GM18951 (cell line): Measurements from ENCODE around the gene PNLDC1.
"Not testable (repeated sequence)": the region's sequence is repeated elsewhere in the genome, so short reads cannot be mapped to it uniquely, and the experiment has no call there.

ENCODE experiments used
- POLR2A ChIP-seq: IDR thresholded peaks from 4 replicates; pipeline ENCODE4 v1.6.1; 2011; ENCODE audit warnings: mild to moderate bottlenecking; ENCODE audit not compliant: insufficient read length, insufficient read depth; ENCODE audit errors: extremely low read depth
- in situ Hi-C: fragments of 300-500 bp; cut with MboI; formaldehyde crosslinking; loops from one replicate; pipeline ENCODE4 v1.12.0; 2022; ENCODE audit warnings: low sequenced_read_pairs, mixed read lengths, inconsistent platforms; ENCODE audit not compliant: unreplicated experiment

PNLDC1 gene

DNA sequence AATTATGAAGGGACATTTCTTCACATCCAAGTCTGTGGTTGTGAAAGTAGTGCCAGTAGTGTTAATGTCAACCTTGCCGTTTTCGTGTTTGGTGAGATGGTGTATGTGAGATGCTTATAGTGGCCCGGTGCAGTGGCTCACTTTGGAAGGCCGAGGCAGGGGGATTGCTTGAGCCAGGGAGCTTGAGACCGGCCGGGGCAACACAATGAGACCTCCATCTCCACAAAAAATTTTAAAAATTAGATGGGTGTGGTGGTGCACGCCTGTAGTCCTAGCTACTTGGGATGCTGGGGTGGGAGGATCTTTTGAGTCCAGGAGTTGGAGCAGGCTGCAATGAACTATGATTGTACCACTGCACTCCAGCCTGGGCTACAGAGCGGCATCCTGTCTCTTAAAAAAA, 37.4 kb downstream of the PNLDC1 start:
- in situ Hi-C loops = no loop called here
- no peak for TF ChIP-seq POLR2A

DNA sequence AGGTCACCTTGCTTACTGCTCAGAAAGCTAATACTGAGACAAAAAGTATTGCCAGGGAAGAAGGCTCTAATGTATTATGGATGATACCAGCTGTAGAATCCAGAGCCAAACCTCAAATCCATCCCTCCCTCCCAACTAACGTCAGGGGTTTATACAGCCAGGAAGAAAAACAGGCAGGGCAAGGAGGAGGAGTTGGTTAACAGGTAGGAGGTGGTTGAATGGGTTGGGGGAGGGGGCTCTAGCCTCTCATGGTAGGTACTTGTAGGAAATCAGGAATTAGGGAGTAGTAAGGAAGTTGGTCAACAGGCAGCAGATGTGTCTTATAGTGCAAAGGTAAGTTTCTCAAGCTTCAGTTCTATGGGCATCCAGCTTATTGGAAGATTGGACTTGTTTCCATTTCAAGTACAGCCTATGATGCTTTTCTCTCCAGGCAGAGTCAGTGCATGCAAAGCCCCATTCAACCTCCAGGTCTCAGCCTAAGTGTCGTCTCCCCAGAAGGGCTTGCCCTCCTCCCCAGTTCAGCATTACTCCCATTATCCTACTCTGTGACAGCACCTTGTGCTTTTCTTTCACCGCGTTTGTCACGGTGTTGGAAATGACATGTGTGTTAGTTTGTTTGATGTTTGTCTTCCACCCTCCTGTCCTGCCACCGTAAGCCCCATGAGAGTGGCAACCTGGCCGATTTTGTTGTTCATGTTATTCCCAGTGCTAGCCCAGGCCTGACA, 38.1 kb downstream of the PNLDC1 start:
- TF ChIP-seq POLR2A = no peak
- in situ Hi-C loops = no loop called here

- in situ Hi-C loops = no loop called here
Measured at GRCh38 chr6:159842035-159842434, 42.0 kb downstream of the PNLDC1 start.

DNA sequence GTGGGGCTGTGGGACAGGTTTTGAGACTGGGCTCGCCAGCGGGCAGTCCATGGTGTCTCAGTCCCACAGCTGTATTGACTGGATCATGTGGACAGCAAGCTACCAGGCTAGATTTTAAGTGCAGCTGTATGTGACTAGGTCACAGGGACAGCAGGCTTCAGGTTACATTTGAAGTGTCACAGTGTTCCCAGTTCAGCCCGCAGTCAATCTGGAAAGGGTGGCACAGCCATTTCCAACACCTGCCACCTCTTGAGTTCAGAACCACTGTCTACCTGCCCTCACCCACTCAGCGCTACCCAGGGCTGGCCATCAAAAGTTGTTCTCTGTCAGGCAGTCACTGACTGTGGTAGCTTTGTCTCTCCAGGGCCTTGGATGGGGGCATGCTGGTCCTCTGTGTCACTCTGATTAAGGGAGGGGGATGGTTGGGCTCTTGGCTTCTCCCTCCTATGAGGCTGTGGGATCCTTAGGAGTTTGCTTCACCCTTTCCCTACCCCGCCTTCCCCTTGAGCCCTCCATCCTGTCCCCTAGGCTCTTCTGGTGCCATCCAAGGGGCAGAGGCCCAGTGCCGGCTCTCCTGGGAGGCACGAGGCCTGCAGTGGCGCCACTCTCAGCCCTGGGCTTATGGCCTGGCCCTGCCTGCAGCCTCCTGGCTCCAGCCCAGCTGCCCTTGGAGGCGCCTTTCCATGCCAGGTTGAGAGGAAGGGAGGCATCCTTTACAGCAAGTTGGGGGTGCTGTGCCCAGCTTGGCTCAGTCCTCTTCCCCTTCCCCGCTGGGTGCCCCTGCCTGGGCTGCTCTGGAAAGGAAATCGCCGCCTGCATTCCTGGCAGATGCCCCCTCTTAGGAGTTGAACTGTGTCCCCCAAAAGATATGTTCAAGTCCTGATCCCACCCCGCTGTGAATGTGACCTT, 44.9 kb downstream of the PNLDC1 start:
- TF ChIP-seq POLR2A = no peak
- in situ Hi-C loops = no loop called here

More at GRCh38 chr6:159842035-159842434, 42.0 kb downstream of the PNLDC1 start:
- TF ChIP-seq POLR2A = no peak

- in situ Hi-C loops = not testable (repeated sequence)
Measured at GRCh38 chr6:159848552-159848951, 48.5 kb downstream of the PNLDC1 start.

- in situ Hi-C loops = loop anchor here (25.0 kb wide), 1 partner anchor 612 kb away; no protein-coding TSS in a partner anchor
Measured at GRCh38 chr6:159849851-159850250, 49.8 kb downstream of the PNLDC1 start.

DNA sequence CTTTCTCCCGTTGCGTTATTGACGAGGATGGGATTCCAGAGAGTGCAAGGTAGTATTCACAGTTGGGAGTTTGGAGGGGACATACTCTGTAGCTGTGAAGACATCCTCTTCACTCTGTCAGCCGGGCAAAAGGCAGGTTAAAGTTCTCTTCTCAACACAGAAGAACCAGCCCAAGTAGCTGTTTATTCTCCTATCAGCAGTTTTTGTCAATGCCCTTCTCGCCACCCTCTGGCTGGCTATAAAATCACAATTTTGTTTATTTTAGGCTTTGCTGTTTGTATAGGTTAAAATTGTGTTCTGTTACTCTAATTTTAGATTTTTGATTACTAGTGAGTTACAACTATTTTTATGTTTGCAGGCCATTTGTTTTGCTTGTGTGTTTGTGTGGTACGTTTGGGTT, 52.8 kb downstream of the PNLDC1 start:
- in situ Hi-C loops = loop anchor here (25.0 kb wide), 1 partner anchor 609 kb away; no protein-coding TSS in a partner anchor
- TF ChIP-seq POLR2A = no peak

DNA sequence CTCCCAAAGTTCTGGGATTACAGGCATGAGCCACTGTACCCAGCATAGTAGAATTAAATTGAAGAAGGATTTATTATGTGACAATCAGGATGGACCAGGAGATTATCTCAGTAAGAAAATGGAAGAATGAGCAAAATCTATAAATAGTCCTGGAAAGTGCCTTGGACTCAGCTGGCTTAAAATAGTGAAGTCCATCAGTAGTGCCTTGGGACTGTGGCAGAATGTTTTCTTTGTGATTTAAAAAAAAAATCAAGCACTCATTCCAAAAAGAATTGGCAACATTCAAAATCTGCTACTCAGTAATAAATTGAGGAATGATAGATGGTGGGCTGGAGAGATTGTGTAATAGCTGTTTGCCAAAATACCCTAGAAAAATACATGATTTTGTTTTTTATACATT, 53.7 kb downstream of the PNLDC1 start:
- in situ Hi-C loops = loop anchor here (25.0 kb wide), 1 partner anchor 609 kb away; no protein-coding TSS in a partner anchor
- TF ChIP-seq POLR2A = no peak

DNA sequence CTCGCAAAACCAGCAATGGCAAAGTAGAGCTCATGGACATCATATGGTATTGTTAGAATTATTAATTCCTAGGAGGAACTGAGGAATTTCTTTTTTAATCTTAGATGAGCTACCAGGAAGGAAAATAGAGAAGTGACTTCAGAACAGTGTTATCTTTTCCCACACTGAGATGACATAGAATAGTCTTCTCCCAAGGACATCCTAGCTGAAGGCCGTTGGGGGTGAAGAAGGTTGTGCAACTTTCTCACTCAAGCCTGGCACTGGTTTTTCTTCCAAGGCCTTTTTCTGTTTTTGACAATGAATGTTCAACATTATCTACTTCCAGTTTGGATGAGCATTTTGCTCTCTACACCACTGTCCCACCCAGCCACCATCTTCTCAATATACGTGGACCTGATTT, 54.9 kb downstream of the PNLDC1 start:
- no peak for TF ChIP-seq POLR2A
- in situ Hi-C loops = loop anchor here (25.0 kb wide), 1 partner anchor 607 kb away; no protein-coding TSS in a partner anchor

GRCh38 chr6:159858259-159858658, 58.2 kb downstream of the PNLDC1 start:
- TF ChIP-seq POLR2A = no peak
- in situ Hi-C loops = loop anchor here (25.0 kb wide), 1 partner anchor 604 kb away; no protein-coding TSS in a partner anchor

- no peak for TF ChIP-seq POLR2A
- in situ Hi-C loops = loop anchor here (25.0 kb wide), 1 partner anchor 602 kb away; no protein-coding TSS in a partner anchor
Measured at GRCh38 chr6:159860482-159860881, 60.4 kb downstream of the PNLDC1 start.

GRCh38 chr6:159862103-159862502, 62.0 kb downstream of the PNLDC1 start:
- in situ Hi-C loops = loop anchor here (25.0 kb wide), 1 partner anchor 600 kb away; no protein-coding TSS in a partner anchor
- TF ChIP-seq POLR2A = no peak

DNA sequence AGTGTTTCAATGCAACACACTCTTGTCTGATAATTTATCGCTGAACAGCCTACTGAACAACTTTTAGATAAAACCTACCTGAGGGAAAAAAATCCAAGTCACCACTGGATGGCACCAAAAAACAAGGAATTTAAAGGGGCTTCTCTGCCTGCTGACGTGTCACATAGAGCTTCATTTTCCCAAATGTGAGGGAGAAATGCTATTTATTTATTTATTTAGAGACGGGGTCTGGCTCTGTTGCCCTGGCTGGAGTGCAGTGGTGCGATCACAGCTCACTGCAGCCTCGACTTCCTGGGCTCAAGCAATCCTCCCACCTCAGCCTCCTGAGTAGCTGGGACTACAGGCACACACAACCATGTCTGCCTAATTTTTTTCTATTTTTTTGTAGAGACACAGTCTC, 63.3 kb downstream of the PNLDC1 start:
- in situ Hi-C loops = loop anchor here (25.0 kb wide), 1 partner anchor 599 kb away; no protein-coding TSS in a partner anchor
